ENCODE results near the gene ZNF845.
A peak's percentile ranks its signal among the peaks of the same experiment; 100 is the strongest.
"Not testable (repeated sequence)": the region's sequence is repeated elsewhere in the genome, so short reads cannot be mapped to it uniquely, and the experiment has no call there.

Gene ZNF845

GRCh38 chr19:53294786-53295441 is 38.6 kb upstream of the ZNF845 start:
- H3K4me3 ChIP-seq (replicated peaks; ENCODE audit: insufficient read depth, low read length), result no peak overlapping the region
- no peaks in the 10 kb centered on the region for H3K27me3 ChIP-seq (ENCODE audit: insufficient read depth, poor library complexity, severe bottlenecking)
- no peak overlapping the region for H3K27ac ChIP-seq (replicated peaks)
- TF ChIP-seq SPI1 (IDR thresholded peaks at IDR 0.05; ENCODE audit: borderline replicate concordance, low read depth) (no peak), GABPA (IDR thresholded peaks at IDR 0.05; ENCODE audit: low read depth) (no peak), CTCF (IDR thresholded peaks at IDR 0.05; ENCODE audit: insufficient read depth, low read length) (no peak), POLR2AphosphoS5 (IDR thresholded peaks at IDR 0.05; ENCODE audit: low read depth) (no peak), REST (IDR thresholded peaks at IDR 0.05; ENCODE audit: insufficient replicate concordance, low read depth) (no peak)
- DNase-seq (ENCODE audit: low read depth in 1 of 2, low spot score in 1 of 2), result no peak

GRCh38 chr19:53301341-53301740 is 32.2 kb upstream of the ZNF845 start:
- not testable (repeated sequence) for H3K27ac ChIP-seq (replicated peaks); H3K4me3 ChIP-seq (replicated peaks; ENCODE audit: insufficient read depth, low read length); H3K27me3 ChIP-seq (ENCODE audit: insufficient read depth, poor library complexity, severe bottlenecking); DNase-seq (ENCODE audit: low read depth in 1 of 2, low spot score in 1 of 2)

- no peak for DNase-seq (ENCODE audit: low read depth in 1 of 2, low spot score in 1 of 2)
- H3K27me3 ChIP-seq (ENCODE audit: insufficient read depth, poor library complexity, severe bottlenecking), result no peaks in the 10 kb centered on the region
- TF ChIP-seq CTCF (IDR thresholded peaks at IDR 0.05; ENCODE audit: insufficient read depth, low read length) (no peak), REST (IDR thresholded peaks at IDR 0.05; ENCODE audit: insufficient replicate concordance, low read depth) (no peak), POLR2AphosphoS5 (IDR thresholded peaks at IDR 0.05; ENCODE audit: low read depth) (no peak), GABPA (IDR thresholded peaks at IDR 0.05; ENCODE audit: low read depth) (no peak), SPI1 (IDR thresholded peaks at IDR 0.05; ENCODE audit: borderline replicate concordance, low read depth) (no peak)
- H3K27ac ChIP-seq (replicated peaks), result no peak overlapping the region
- no peak overlapping the region for H3K4me3 ChIP-seq (replicated peaks; ENCODE audit: insufficient read depth, low read length)
These were observed 25.2 kb upstream of the ZNF845 start for GRCh38 chr19:53308339-53308811.

- peak in 1 of 2 experiments; percentile 9 for DNase-seq (ENCODE audit: low read depth in 1 of 2, low spot score in 1 of 2)
- peak; percentile 68; the same call in 1 of the 2 replicates for TF ChIP-seq SPI1 (IDR thresholded peaks at IDR 0.05; ENCODE audit: borderline replicate concordance, low read depth)
- no peak for TF ChIP-seq REST (IDR thresholded peaks at IDR 0.05; ENCODE audit: insufficient replicate concordance, low read depth)
- no peak for TF ChIP-seq GABPA (IDR thresholded peaks at IDR 0.05; ENCODE audit: low read depth)
- no peak for TF ChIP-seq CTCF (IDR thresholded peaks at IDR 0.05; ENCODE audit: insufficient read depth, low read length)
- no peak for TF ChIP-seq POLR2AphosphoS5 (IDR thresholded peaks at IDR 0.05; ENCODE audit: low read depth)
- no peak overlapping the region for H3K4me3 ChIP-seq (replicated peaks; ENCODE audit: insufficient read depth, low read length)
- no peak overlapping the region for H3K27ac ChIP-seq (replicated peaks)
- no peaks in the 10 kb centered on the region for H3K27me3 ChIP-seq (ENCODE audit: insufficient read depth, poor library complexity, severe bottlenecking)
These were observed 22.5 kb upstream of the ZNF845 start for GRCh38 chr19:53311044-53311443.

Data from HL-60 (cell line).